ENCODE measurements around the gene PON3.
"Not testable (repeated sequence)": the region's sequence is repeated elsewhere in the genome, so short reads cannot be mapped to it uniquely, and the experiment has no call there.

PON3 gene

DNA sequence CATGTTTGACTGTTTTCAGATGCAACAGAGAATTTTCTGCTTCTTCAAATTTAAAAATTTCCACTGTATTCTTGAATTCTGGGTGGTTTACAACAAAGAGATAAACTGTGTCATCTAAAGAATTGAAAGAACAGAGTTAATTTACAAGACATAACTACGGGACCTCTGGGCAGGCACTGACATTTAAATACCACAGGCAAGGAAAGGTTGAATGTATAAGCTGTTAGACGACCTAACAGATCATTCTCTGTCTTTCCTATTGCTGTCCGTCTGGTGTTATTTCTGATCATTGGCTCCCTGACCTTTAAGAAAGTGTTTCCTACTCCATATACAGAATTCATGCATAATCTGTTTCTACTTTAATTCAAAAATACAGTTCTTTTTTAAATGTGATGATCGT lies 15.5 kb upstream of the PON3 start:
- DNase-seq: no peak

DNA sequence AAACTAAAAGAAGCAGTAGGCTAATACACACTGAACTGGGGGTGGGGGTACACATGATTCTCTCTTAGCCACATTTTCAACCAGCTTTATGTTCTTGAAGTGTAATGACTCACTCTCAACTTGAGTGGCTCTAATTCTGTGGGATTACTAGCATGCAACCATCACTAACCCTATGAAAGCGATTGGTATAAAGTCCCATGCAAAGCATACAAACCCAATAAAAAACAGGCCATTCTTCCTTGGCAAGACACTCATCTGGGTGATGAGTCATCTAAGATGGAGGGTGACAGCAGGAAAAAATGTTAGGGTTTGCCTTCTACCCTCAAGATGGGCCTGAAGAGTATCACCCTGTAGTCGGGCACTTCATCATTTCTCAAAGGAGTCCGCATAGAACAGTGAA lies 14.9 kb upstream of the PON3 start:
- no peak for DNase-seq

DNA sequence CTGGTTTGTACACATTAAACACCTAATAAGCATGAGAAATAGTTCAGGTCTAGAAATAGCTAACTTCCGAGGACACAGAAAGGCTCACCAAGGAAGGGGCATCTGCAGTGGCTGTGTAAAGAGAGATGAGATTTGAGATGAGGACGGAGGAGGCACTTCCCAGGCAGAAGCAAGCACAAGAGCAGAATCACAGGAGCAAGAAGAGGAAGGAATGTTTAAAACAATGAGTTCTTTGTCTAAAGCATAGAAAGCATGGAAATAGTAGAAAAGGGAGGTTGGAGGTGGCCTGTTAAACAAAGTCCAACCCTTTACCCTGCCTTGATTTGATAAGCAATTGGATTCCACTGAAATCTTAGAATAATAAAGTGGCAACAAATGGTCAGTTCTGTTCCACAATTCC lies 11.6 kb upstream of the PON3 start:
- DNase-seq: no peak

DNA sequence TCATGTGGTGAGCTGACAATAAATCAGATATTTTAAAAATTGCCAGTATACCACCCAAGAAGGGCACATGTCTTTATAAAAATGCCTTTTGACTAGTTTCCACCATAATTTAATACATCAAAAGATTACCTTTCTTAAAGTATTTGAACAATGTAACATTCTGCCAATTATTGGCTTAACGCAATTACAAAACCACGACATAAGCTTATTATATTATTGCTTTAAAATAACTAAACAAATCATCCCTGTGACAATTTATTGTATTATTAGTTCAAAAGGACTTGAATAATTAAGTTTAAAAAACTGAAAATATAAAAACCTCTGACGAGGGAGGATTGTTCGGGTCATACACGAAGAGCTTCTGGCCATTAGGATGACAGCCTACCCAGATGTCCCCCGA lies 9.6 kb upstream of the PON3 start:
- no peak for DNase-seq

DNA sequence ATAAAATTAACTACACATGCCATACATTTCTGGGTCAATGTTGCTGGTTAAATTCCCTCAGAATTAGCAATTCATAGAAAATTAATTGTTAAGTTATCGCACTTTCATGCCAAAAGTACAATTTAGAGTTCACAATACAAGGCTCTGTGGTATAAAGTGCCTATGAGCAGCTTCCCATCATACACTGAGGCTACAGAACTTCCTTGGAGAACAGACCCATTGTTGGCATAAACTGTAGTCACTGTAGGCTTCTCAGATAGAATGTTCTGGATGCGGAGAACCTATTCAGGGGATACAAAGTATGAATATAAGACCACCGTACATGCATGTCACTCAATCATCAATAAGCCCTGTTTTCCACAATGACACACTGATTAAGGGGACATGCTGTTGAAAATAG lies 9.0 kb upstream of the PON3 start:
- DNase-seq: no peak

- DNase-seq: no peak
Observed at GRCh38 chr7:95404316-95404865, 8.2 kb upstream of the PON3 start.

DNA sequence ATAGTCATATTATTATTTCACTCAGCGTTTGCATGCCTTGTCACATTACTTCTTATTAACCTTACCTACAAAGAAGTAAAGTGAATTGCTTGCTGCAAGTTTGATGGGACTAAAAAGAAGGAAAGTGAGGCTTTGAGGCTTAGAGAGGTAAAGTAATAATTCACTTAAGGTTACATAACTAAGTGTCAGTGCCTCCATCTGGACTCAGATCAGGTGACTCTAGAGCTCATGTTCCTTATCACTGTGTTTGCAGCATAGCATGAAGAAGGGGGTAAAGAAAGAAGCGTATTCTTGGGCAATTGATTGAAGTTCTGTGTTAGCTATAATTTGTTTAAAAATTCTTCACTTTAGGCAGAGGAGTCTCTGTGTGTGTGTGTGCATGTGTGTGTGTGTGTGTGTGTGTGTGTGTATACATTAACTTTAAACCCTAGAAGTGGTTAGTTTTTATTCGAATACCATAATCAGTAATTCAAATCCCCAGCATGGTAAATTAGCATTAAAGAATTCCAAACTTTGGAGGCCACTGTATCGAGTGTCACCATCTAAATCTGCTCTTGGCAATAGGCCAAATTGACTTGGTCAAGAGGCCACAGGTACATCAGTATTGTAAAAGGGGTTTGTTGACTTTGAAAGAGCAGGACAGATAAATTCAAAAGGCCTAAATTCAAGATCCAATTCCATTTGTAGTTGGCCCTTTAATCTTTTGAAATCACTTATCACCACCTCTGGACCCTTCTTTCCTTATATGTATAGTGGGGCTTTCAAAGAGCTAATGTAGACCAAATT lies 2.2 kb upstream of the PON3 start:
- DNase-seq: no peak

DNA sequence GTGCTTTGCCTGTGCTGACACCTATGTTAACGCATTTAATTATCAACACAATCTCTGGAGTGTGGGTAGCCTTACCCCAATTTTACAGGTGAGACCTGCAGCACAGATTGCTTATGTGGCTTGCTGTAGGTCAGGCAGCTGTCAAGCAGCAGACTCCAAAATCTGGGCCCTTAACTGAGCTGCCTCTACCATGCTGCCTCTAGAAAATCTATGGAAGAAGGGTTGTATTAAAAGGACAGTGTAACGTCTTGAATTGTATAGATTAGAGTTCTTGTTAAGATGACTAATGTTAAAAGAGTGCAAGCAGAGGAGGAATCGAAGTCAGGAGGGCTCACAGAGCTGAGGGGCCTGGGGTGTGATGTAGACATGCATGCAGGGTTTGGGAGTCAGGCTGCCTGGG lies 1.2 kb upstream of the PON3 start:
- no peak for DNase-seq

- DNase-seq: no peak
Observed at GRCh38 chr7:95395755-95396135, 430 bp downstream of the PON3 start.

DNA sequence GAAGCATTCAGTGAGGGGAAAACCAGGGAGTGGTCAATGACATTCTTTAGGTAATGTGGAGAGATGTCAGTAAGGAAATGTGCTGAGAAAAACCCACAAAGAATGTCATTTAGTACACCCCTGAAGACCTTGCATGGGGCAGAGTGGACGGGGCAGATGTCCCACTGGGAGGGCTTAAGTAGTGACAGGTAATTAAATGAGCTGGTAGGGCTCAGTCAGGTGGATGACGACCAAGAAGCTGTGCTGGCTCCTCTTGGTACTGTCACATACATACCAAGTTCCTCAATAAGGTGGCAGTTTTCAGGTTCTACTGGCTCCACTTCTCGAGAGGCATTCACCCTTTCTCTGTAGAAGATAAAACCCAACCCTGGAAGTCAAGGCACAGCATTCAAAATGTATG lies 1.8 kb downstream of the PON3 start:
- no peak for DNase-seq

DNA sequence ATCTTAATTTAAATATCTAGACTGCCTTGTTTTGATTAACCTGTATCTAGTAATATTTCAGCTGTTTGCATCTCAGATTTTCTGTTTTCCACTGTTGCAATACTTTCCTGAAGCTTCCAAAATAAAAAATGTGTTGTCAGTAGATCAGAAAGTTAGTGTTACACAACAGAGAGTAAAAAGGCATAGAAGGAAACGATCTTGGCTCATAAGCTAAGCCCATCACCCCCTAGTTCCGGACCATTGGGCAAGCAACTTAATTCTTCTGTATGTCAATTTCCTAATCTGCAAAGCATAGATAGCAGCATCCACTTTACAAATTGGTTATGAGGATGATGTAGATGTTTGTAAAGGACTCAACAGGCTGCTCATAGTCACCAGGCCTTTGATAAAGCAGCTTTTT lies 4.4 kb downstream of the PON3 start:
- DNase-seq: no peak

DNA sequence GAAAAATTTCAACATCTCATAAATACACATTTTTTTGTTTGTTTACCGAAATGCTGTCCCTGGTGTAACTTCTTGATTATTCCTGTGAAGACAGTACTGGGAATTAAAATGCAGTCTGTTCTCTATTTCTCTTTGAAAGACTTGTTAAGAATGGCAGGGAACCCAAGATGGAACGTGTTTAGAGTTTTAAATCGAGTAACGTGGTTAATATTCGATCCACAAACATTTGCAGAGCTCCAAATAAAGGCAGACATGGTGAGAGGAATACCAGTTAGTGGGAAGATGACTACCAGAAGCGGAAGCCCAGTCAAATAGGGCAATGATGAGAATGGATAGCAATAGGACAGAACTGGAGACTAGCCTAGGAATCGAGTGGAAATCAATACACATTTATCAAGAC lies 6.7 kb downstream of the PON3 start:
- no peak for DNase-seq

DNA sequence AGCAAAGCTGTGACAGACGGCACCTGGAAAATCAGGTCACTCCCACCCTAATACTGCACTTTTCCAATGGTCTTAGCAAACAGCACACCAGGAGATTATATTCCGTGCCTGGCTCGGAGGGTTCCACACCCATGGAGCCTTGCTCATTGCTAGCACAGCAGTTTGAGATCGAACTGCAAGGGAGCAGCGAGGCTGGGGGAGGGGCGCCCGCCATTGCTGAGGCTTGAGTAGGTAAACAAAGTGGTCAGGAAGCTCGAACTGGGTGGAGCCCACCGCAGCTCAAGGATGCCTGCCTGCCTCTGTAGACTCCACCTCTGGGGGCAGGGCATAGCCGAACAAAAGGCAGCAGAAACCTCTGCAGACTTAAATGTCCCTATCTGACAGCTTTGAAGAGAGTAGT lies 16.7 kb downstream of the PON3 start:
- DNase-seq: not testable (repeated sequence)

DNA sequence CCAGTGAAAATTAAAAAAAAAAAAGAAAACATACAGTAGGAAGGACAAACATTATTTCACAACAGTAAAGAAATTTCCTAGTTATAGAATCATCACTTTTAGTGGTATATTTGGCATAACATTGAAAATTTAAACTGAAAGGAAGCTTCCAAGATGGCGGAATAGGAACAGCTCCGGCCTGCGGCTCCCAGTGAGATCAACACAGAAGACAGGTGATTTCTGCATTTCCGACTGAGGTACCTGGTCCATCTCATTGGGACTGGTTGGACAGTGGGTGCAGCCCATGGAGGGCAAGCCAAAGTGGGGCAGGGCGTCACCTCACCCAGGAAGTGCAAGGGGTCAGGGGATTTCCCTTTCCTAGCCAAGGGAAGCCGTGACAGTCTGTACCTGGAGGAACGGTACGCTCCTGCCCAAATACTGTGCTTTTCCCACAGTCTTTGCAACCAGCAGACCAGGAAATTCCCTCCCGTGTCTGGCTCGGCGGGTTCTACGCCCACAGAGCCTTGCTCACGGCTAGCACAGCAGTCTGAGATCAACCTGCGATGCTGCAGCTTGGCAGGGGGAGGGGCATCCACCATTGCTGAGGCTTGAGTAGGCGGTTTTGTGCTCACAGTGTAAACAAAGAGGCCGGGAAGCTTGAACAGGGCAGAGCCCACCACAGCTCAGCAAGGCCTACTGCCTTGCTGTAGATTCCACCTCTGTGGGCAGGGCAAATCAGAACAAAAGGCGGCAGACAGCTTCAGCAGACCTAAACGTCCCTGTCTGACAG lies 19.4 kb downstream of the PON3 start:
- DNase-seq: no peak

GRCh38 chr7:95375591-95376257 lies 20.5 kb downstream of the PON3 start:
- no peak for DNase-seq

GRCh38 chr7:95373323-95373722 lies 22.9 kb downstream of the PON3 start:
- no peak for DNase-seq

GRCh38 chr7:95368235-95368634 lies 27.9 kb downstream of the PON3 start:
- peak; percentile 17 to 50 for DNase-seq

- peak; percentile 7 to 39 for DNase-seq
Observed at GRCh38 chr7:95367606-95368005, 28.6 kb downstream of the PON3 start.

DNA sequence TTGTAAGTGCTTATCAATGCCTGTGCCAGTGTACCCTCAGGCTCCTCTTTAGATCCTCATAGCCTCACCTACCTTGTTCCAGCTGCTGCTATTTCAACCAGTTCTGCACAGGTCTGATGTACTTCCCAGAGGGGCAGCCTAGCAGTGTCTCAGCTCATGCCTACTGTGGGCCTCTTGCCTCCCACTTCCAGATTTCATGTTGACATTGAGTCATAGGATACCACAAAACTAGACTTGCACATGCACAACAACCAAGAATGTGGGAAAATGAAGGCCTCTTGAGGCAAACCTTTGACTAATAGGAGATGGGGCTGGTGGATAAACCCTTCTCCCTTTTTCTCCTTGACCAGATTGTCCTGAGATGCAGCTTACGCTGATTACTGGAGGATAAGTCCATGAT lies 31.0 kb downstream of the PON3 start:
- DNase-seq: no peak

- no peak for DNase-seq
Observed at GRCh38 chr7:95357623-95358022, 38.6 kb downstream of the PON3 start.

GRCh38 chr7:95342642-95343307 lies 53.4 kb downstream of the PON3 start:
- DNase-seq: peak in 1 of 2 experiments; percentile 9

DNA sequence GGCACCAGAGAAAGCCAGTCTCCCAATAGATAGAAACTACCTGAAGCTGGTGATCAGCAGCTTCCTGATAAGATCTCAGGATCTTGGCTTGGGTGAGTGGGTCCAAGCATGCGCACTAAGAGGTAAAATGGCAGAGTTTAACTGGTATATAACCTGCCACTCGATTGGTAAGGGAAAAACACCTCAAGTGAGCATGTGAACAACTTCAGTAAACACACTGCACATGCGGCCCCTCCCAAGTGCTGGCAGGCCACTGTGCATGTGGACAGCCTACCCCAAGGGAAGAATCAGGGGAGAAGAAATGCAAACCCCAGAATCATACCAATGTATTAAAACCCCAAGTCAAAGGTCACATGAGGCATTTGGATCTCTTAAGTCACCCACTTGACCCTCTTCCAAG lies 54.1 kb downstream of the PON3 start:
- no peak for DNase-seq

- DNase-seq: no peak
Observed at GRCh38 chr7:95340491-95340890, 55.7 kb downstream of the PON3 start.

Measured in NCI-H526 (cell line).